GM21576 (cell line): ENCODE data around the gene MYO1D.
"Not testable (repeated sequence)": the region's sequence is repeated elsewhere in the genome, so short reads cannot be mapped to it uniquely, and the experiment has no call there.

Experiments used
- ATAC-seq: cut with Tn5 transposase; IDR thresholded peaks from one replicate; pipeline ENCODE4 v1.9.1; 2021; ENCODE audit warnings: mild to moderate bottlenecking, moderate library complexity; ENCODE audit not compliant: unreplicated experiment

MYO1D gene

GRCh38 chr17:32896647-32897258 lies 19.8 kb upstream of the MYO1D start:
- ATAC-seq = no peak

- ATAC-seq = no peak
Observed at GRCh38 chr17:32894245-32894644, 17.3 kb upstream of the MYO1D start.

GRCh38 chr17:32887410-32887809 lies 10.5 kb upstream of the MYO1D start:
- ATAC-seq = not testable (repeated sequence)

- not testable (repeated sequence) for ATAC-seq
Observed at GRCh38 chr17:32886951-32887350, 10.0 kb upstream of the MYO1D start.

- ATAC-seq = no peak
Observed at GRCh38 chr17:32882734-32883133, 5.8 kb upstream of the MYO1D start.

GRCh38 chr17:32882029-32882428 lies 5.1 kb upstream of the MYO1D start:
- no peak for ATAC-seq

- ATAC-seq = no peak
Observed at GRCh38 chr17:32880671-32881453, 3.9 kb upstream of the MYO1D start.

GRCh38 chr17:32879134-32879533 lies 2.2 kb upstream of the MYO1D start:
- ATAC-seq = no peak

GRCh38 chr17:32878211-32878610 lies 1.3 kb upstream of the MYO1D start:
- ATAC-seq = no peak

GRCh38 chr17:32877164-32877764 lies 340 bp upstream of the MYO1D start:
- ATAC-seq = peak; percentile 82

GRCh38 chr17:32875923-32876416 lies 954 bp downstream of the MYO1D start:
- no peak for ATAC-seq

GRCh38 chr17:32875230-32875917 lies 1.6 kb downstream of the MYO1D start:
- ATAC-seq = no peak

- no peak for ATAC-seq
Observed at GRCh38 chr17:32873114-32873513, 3.8 kb downstream of the MYO1D start.

GRCh38 chr17:32871746-32872145 lies 5.2 kb downstream of the MYO1D start:
- no peak for ATAC-seq

- no peak for ATAC-seq
Observed at GRCh38 chr17:32870969-32871368, 6.0 kb downstream of the MYO1D start.

- ATAC-seq = no peak
Observed at GRCh38 chr17:32870027-32870670, 6.8 kb downstream of the MYO1D start.

- no peak for ATAC-seq
Observed at GRCh38 chr17:32869345-32870026, 7.4 kb downstream of the MYO1D start.

GRCh38 chr17:32865141-32865540 lies 11.8 kb downstream of the MYO1D start:
- no peak for ATAC-seq

- no peak for ATAC-seq
Observed at GRCh38 chr17:32863559-32863958, 13.4 kb downstream of the MYO1D start.

GRCh38 chr17:32862940-32863339 lies 14.0 kb downstream of the MYO1D start:
- ATAC-seq = no peak
